IMR-90 (cell line): Measurements from ENCODE around the gene THAP9. TPM values are rescaled to one million over a fixed set of nuclear protein-coding genes. Genes with fewer than 3 reads are reported as not detected.

Experiments
- ATAC-seq: fragments of 200-7000 bp; cut with Tn5 transposase; 2 replicates; pipeline ENCODE4 v1.9.1; 2020; ENCODE audit warnings: low read depth, mild to moderate bottlenecking, moderate library complexity
- BruUV-seq: library from RNA; stranded (reverse); fragments of 400-500 nt; replicated peaks from 2 replicates; lab custom pipeline; 2021; lab: Mats Ljungman, UMichigan
- CTCF ChIA-PET: fragments of 300-600 bp; formaldehyde crosslinking; extraction: SDS; loops from one replicate; lab custom pipeline; 2021; ENCODE audit warnings: antibody characterized with exemption; lab: Yijun Ruan, JAX
- POLR2A ChIA-PET: fragments of 300-600 bp; sonication (Branson Sonifier 250); formaldehyde crosslinking; loops from one replicate; lab custom pipeline; 2022; ENCODE audit warnings: antibody characterized with exemption; ENCODE audit not compliant: unreplicated experiment; lab: Charles Lee
- DNase-seq: peaks from one replicate; pipeline ENCODE4 v3.0.0; 2013
- H2AFZ ChIP-seq: replicated peaks from 2 replicates; pipeline ENCODE3; 2013; ENCODE audit warnings: low read length, mild to moderate bottlenecking; ENCODE audit not compliant: poor library complexity
- H2AK5ac ChIP-seq: 2 replicates; pipeline ENCODE4 v1.6.1; 2013; ENCODE audit warnings: low read depth, low read length, inconsistent platforms
- H2AK9ac ChIP-seq: replicated peaks from 2 replicates; pipeline ENCODE3; 2013; ENCODE audit warnings: mild to moderate bottlenecking, low read depth, low read length, moderate library complexity; ENCODE audit not compliant: poor library complexity
- H2BK120ac ChIP-seq: 2 replicates; pipeline ENCODE4 v1.6.1; 2013; ENCODE audit warnings: low read depth, low read length, inconsistent platforms
- H2BK15ac ChIP-seq: 3 replicates; pipeline ENCODE4 v1.6.1; 2013; ENCODE audit warnings: low read depth, low read length, inconsistent platforms
- H2BK20ac ChIP-seq: 2 replicates; pipeline ENCODE4 v1.6.1; 2013; ENCODE audit warnings: low read depth, mild to moderate bottlenecking, inconsistent platforms, low read length, moderate library complexity
- H2BK5ac ChIP-seq: 2 replicates; pipeline ENCODE4 v1.6.1; 2013; ENCODE audit warnings: mild to moderate bottlenecking, low read depth, low read length, inconsistent platforms; ENCODE audit not compliant: poor library complexity, severe bottlenecking
- H3K14ac ChIP-seq: replicated peaks from 2 replicates; pipeline ENCODE4 v1.6.1; 2013; ENCODE audit warnings: low read depth, low read length, inconsistent platforms
- H3K18ac ChIP-seq: 2 replicates; pipeline ENCODE4 v1.6.1; 2013; ENCODE audit warnings: low read depth, low read length, control low read depth
- H3K23ac ChIP-seq: 2 replicates; pipeline ENCODE4 v1.6.1; 2013; ENCODE audit warnings: low read depth, low read length, inconsistent platforms
- H3K27ac ChIP-seq: 2 replicates; pipeline ENCODE4 v1.5.1; 2013; ENCODE audit warnings: mild to moderate bottlenecking, control low read depth, low read length; ENCODE audit not compliant: insufficient read depth
- H3K27me3 ChIP-seq: 2 replicates; pipeline ENCODE4 v1.6.1; 2013; ENCODE audit warnings: low read length; ENCODE audit not compliant: control insufficient read depth, insufficient read depth
- H3K36me3 ChIP-seq: 2 replicates; pipeline ENCODE4 v1.6.1; 2013; ENCODE audit warnings: low read length, mixed read lengths; ENCODE audit not compliant: control insufficient read depth, insufficient read depth
- H3K4ac ChIP-seq: 2 replicates; pipeline ENCODE4 v1.6.1; 2013; ENCODE audit warnings: low read depth, low read length, inconsistent platforms
- H3K4me1 ChIP-seq: 2 replicates; pipeline ENCODE4 v1.6.1; 2013; ENCODE audit warnings: low read length, mixed read lengths; ENCODE audit not compliant: control insufficient read depth, insufficient read depth
- H3K4me2 ChIP-seq: 2 replicates; pipeline ENCODE4 v1.6.1; 2013; ENCODE audit warnings: low read depth, mild to moderate bottlenecking, control low read depth, low read length, moderate library complexity
- H3K4me3 ChIP-seq: 2 replicates; pipeline ENCODE4 v1.5.1; 2013; ENCODE audit warnings: low read depth, mild to moderate bottlenecking, control low read depth, low read length, moderate library complexity; ENCODE audit not compliant: insufficient read depth
- H3K56ac ChIP-seq: 2 replicates; pipeline ENCODE4 v1.6.1; 2013; ENCODE audit warnings: low read length, inconsistent platforms; ENCODE audit not compliant: insufficient read depth; ENCODE audit errors: extremely low read depth
- H3K79me1 ChIP-seq, 2 experiments: 2 replicates each; pipeline ENCODE4 v1.6.1; 2013; ENCODE audit warnings: low read length in 2 of 2, inconsistent platforms in 1 of 2, low read depth in 1 of 2
- H3K9ac ChIP-seq: 2 replicates; pipeline ENCODE4 v1.6.1; 2013; ENCODE audit warnings: low read depth, low read length, control low read depth
- H3K9me1 ChIP-seq: 2 replicates; pipeline ENCODE4 v1.6.1; 2013; ENCODE audit warnings: low read length, inconsistent platforms; ENCODE audit not compliant: insufficient read depth
- H3K9me3 ChIP-seq: 2 replicates; pipeline ENCODE4 v1.6.1; 2013; ENCODE audit warnings: low read length; ENCODE audit not compliant: control insufficient read depth, insufficient read depth
- H4K20me1 ChIP-seq: 2 replicates; pipeline ENCODE4 v1.6.1; 2013; ENCODE audit warnings: low read length, inconsistent platforms; ENCODE audit not compliant: insufficient read depth
- H4K5ac ChIP-seq: 2 replicates; pipeline ENCODE4 v1.6.1; 2013; ENCODE audit warnings: mild to moderate bottlenecking, low read depth, low read length, control low read depth
- H4K8ac ChIP-seq, 2 experiments: 2 replicates each; pipeline ENCODE4 v1.6.1; 2013; ENCODE audit warnings: low read depth in 2 of 2, low read length in 2 of 2, control low read depth in 1 of 2, inconsistent platforms in 1 of 2
- H4K91ac ChIP-seq: 2 replicates; pipeline ENCODE4 v1.6.1; 2013; ENCODE audit warnings: low read depth, low read length, inconsistent platforms; ENCODE audit not compliant: insufficient read depth
- BHLHE40 ChIP-seq: fragments of 150-350 bp; IDR thresholded peaks from 2 replicates; pipeline ENCODE4 v1.6.1; 2016; ENCODE audit warnings: mild to moderate bottlenecking, low read depth, low read length
- CEBPB ChIP-seq: IDR thresholded peaks from 2 replicates; pipeline ENCODE4 v1.6.1; 2012; ENCODE audit warnings: low read depth, low read length, improper control_type of control experiment
- CHD1 ChIP-seq: IDR thresholded peaks from 2 replicates; pipeline ENCODE4 v1.6.1; 2012; ENCODE audit warnings: low read depth, low read length, improper control_type of control experiment
- CTCF ChIP-seq: conservative IDR thresholded peaks from 2 replicates; pipeline ENCODE4 v1.5.1; 2012; ENCODE audit warnings: mild to moderate bottlenecking, low read depth, low read length, improper control_type of control experiment
- ELK1 ChIP-seq: fragments of 150-350 bp; IDR thresholded peaks from 2 replicates; pipeline ENCODE4 v1.6.1; 2016; ENCODE audit warnings: low read depth, mild to moderate bottlenecking, low read length, moderate library complexity, borderline replicate concordance
- FOS ChIP-seq: fragments of 150-350 bp; IDR thresholded peaks from 2 replicates; pipeline ENCODE4 v1.6.1; 2016; ENCODE audit warnings: low read depth, low read length
- MAFK ChIP-seq: IDR thresholded peaks from 2 replicates; pipeline ENCODE4 v1.6.1; 2012; ENCODE audit warnings: low read depth, low read length, improper control_type of control experiment
- MAZ ChIP-seq: IDR thresholded peaks from 2 replicates; pipeline ENCODE4 v1.6.1; 2012; ENCODE audit warnings: low read depth, mild to moderate bottlenecking, low read length, improper control_type of control experiment, moderate library complexity, borderline replicate concordance
- MXI1 ChIP-seq: IDR thresholded peaks from 2 replicates; pipeline ENCODE4 v1.6.1; 2012; ENCODE audit warnings: low read depth, mild to moderate bottlenecking, low read length, moderate library complexity, borderline replicate concordance
- NFE2L2 ChIP-seq: fragments of 150-350 bp; IDR thresholded peaks from 2 replicates; pipeline ENCODE4 v1.6.1; 2016; ENCODE audit warnings: low read depth, mild to moderate bottlenecking, low read length
- POLR2A ChIP-seq: IDR thresholded peaks from 2 replicates; pipeline ENCODE4 v1.6.1; 2012; ENCODE audit warnings: mild to moderate bottlenecking, low read depth, low read length
- RAD21 ChIP-seq: IDR thresholded peaks from 2 replicates; pipeline ENCODE4 v1.6.1; 2012; ENCODE audit warnings: low read length, improper control_type of control experiment
- RCOR1 ChIP-seq: IDR thresholded peaks from 2 replicates; pipeline ENCODE4 v1.6.1; 2012; ENCODE audit warnings: mild to moderate bottlenecking, low read length, improper control_type of control experiment; ENCODE audit not compliant: insufficient replicate concordance
- RFX5 ChIP-seq: IDR thresholded peaks from 2 replicates; pipeline ENCODE4 v1.8.0; 2012; ENCODE audit warnings: low read depth, mild to moderate bottlenecking, low read length, moderate library complexity
- SMC3 ChIP-seq: fragments of 150-350 bp; IDR thresholded peaks from 2 replicates; pipeline ENCODE4 v1.6.1; 2016; ENCODE audit warnings: low read depth, mild to moderate bottlenecking, antibody characterized with exemption, low read length, moderate library complexity
- USF2 ChIP-seq: fragments of 150-350 bp; IDR thresholded peaks from 2 replicates; pipeline ENCODE4 v1.6.1; 2017; ENCODE audit warnings: mild to moderate bottlenecking, antibody characterized with exemption, low read length, low read depth
- WGBS, 2 experiments: methylation state at CpG; one replicate each; pipeline versions ENCODE4 v1.1.5 to v1.1.7; 2013; ENCODE audit warnings: missing lambda C conversion rate in 2 of 2; ENCODE audit not compliant: insufficient read length in 1 of 2; ENCODE audit errors: extremely low coverage in 2 of 2; 5-methylcytosine and 5-hydroxymethylcytosine counted together
- dilution Hi-C: fragments of 300-500 bp; cut with HindIII; formaldehyde crosslinking; loops from one replicate; pipeline ENCODE4 v1.14.3; 2018; ENCODE audit warnings: low sequenced_read_pairs; ENCODE audit not compliant: unreplicated experiment
- in situ Hi-C: fragments of 300-500 bp; cut with MboI; formaldehyde crosslinking; loops from 3 replicates; pipeline ENCODE4 v1.14.3; 2019; ENCODE audit warnings: low sequenced_read_pairs, inconsistent platforms, mixed read lengths
- intact Hi-C: fragments of 100-400 bp; cut with micrococcal nuclease; formaldehyde crosslinking; loops from 2 replicates; pipeline ENCODE4 v1.10.0; 2022
- polyA plus RNA-seq, 3 experiments: library from polyadenylated mRNA; depleted of rRNA; stranded (reverse); fragments of >200 nt; gene quantifications; 2 replicates each; pipeline ENCODE4 v1.2.3, GENCODE V29; 2012; ENCODE audit warnings: low replicate concordance in 1 of 3
- total RNA-seq: library from RNA; depleted of rRNA; stranded (reverse); fragments of >200 nt; gene quantifications from 2 replicates; pipeline ENCODE4 v1.2.3, GENCODE V29; 2012

The THAP9 gene
- total and polyA plus RNA-seq, 2 of the 4 experiments (the other 2 are of a cell fraction), result 0.86 to 2.9 TPM

GRCh38 chr4:82918091-82918490, 17.6 kb downstream of the THAP9 start:
- dilution Hi-C loops, result no loop called here

More at GRCh38 chr4:82918091-82918490, 17.6 kb downstream of the THAP9 start:
- BruUV-seq, result no TSS peak
- ChIA-PET POLR2A (interaction anchor here (0.5 kb wide), 1 partner anchor 13 kb away, joined by 3 read pairs; no protein-coding TSS in a partner anchor), CTCF (no interaction called here)
- Histone ChIP-seq H2AK9ac (no peak overlapping the region), H2BK5ac (no peak overlapping the region), H3K27me3 (no peaks in the 10 kb centered on the region), H4K5ac (no peak overlapping the region), H4K91ac (no peak overlapping the region), H3K9me3 (no peaks in the 10 kb centered on the region), H2BK15ac (no peak overlapping the region), H3K4ac (no peak overlapping the region), H3K27ac (no peak overlapping the region), H2AK5ac (no peak overlapping the region), H4K20me1 (no peaks in the 10 kb centered on the region), H2AFZ (no peak overlapping the region), H3K36me3 (peaks cover 1% of the 10 kb centered on the region; the same call in 1 of the 2 replicates), H4K8ac (no peak overlapping the region), H3K4me1 (no peaks in the 10 kb centered on the region), H3K4me2 (no peak overlapping the region), H3K9ac (no peak overlapping the region), H3K56ac (no peak overlapping the region), H3K79me1 (no peaks in the 10 kb centered on the region), H3K9me1 (no peaks in the 10 kb centered on the region), H3K14ac (no peak overlapping the region), H2BK20ac (no peak overlapping the region), H3K23ac (no peak overlapping the region), H3K18ac (no peak overlapping the region), H3K4me3 (no peak overlapping the region), H2BK120ac (no peak overlapping the region)
- no peak for ATAC-seq
- TF ChIP-seq RFX5 (no peak), RCOR1 (no peak), CEBPB (no peak), NFE2L2 (no peak), BHLHE40 (no peak), ELK1 (no peak), MXI1 (no peak), MAFK (no peak), SMC3 (no peak), RAD21 (no peak), FOS (no peak), CTCF (no peak), MAZ (no peak), POLR2A (no peak), USF2 (no peak), CHD1 (no peak)
- WGBS, 2 experiments, result 98% methylated on average over 6 of the region's 7 CpGs; no CpG with 5 or more reads in 1 of the 2 experiments
- in situ Hi-C loops (no loop called here), intact Hi-C loops (no loop called here)
- no peak for DNase-seq
